AG08395 (cell line): ENCODE data around the gene MAPK8IP2.

ENCODE experiments used
- DNase-seq: peaks from one replicate; pipeline ENCODE4 v3.0.0; 2012; ENCODE audit warnings: mixed read lengths, low spot score

The MAPK8IP2 gene

GRCh38 chr22:50600538-50600937, at the start of gene MAPK8IP2:
Gene MAPK8IP2 (plus strand): TSS chr22:50600793. CDS start chr22:50600819, 26 bp downstream.
- DNase-seq: no peak

- DNase-seq: no peak
Measured at GRCh38 chr22:50551160-50551752, 49.3 kb upstream of the MAPK8IP2 start.

- no peak for DNase-seq
Measured at GRCh38 chr22:50553310-50553709, 47.3 kb upstream of the MAPK8IP2 start.

- DNase-seq: no peak
Measured at GRCh38 chr22:50556703-50557102, 43.9 kb upstream of the MAPK8IP2 start.

- no peak for DNase-seq
Measured at GRCh38 chr22:50560034-50560433, 40.6 kb upstream of the MAPK8IP2 start.

GRCh38 chr22:50561401-50562358, 38.9 kb upstream of the MAPK8IP2 start:
- DNase-seq: no peak

- peak; percentile 96 for DNase-seq
Measured at GRCh38 chr22:50562523-50563412, 37.8 kb upstream of the MAPK8IP2 start, which contains the start of gene SYCE3. Gene SYCE3 (minus strand): TSS chr22:50562919. CDS start chr22:50556405, 6,514 bp downstream.

GRCh38 chr22:50563413-50564160, 37.0 kb upstream of the MAPK8IP2 start:
- no peak for DNase-seq

GRCh38 chr22:50564289-50564688, 36.3 kb upstream of the MAPK8IP2 start:
- no peak for DNase-seq

- no peak for DNase-seq
Measured at GRCh38 chr22:50567721-50568252, 32.8 kb upstream of the MAPK8IP2 start.

GRCh38 chr22:50568626-50569025, 32.0 kb upstream of the MAPK8IP2 start:
- DNase-seq: no peak

GRCh38 chr22:50569041-50569459, 31.5 kb upstream of the MAPK8IP2 start:
- DNase-seq: no peak

- DNase-seq: no peak
Measured at GRCh38 chr22:50569896-50570535, 30.6 kb upstream of the MAPK8IP2 start.

- no peak for DNase-seq
Measured at GRCh38 chr22:50570861-50571260, 29.7 kb upstream of the MAPK8IP2 start.

GRCh38 chr22:50571264-50572175, 29.1 kb upstream of the MAPK8IP2 start:
- no peak for DNase-seq

GRCh38 chr22:50572965-50573364, 27.6 kb upstream of the MAPK8IP2 start:
- no peak for DNase-seq

GRCh38 chr22:50573491-50574382, 26.9 kb upstream of the MAPK8IP2 start:
- no peak for DNase-seq

GRCh38 chr22:50574383-50574755, 26.2 kb upstream of the MAPK8IP2 start:
- no peak for DNase-seq
